ENCODE measurements around the gene UTS2B.

The UTS2B gene

DNA sequence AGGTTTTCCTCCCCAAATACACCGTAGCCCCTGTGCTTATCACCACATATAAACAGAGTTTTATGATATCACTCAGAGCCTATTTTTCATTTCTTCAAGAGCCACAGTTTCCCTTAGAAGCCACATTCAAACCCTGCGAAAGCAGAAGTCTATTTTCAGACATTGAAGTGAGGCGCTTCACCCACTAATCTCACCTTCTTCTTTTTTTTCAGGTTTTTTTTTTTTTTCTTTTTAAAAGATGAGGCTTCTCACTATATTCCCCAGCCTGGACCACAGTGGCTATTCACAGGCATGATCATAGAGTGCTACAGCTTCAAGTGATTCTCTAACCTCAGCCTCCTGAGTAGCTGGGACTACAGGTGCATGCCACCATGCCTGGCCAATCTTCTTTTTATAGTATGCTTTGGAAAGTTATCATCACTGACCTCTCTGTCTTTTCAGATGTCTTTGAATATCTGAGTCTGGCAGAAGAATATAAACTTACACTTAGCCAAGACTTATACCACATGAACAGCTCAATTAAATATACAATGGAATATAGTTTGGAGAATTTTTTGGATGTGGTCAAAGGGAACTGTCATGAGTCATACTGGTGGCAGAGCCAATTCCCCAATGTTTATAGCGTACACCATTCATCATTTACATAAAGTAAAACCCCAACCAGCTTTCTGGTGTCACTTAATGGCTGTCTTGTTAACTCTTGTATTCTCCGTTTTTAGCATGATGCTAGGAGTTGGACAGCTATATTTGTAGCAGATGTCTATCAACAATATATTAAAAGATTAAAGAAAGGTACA lies 60.8 kb downstream of the UTS2B start:
- no peak for DNase-seq

DNA sequence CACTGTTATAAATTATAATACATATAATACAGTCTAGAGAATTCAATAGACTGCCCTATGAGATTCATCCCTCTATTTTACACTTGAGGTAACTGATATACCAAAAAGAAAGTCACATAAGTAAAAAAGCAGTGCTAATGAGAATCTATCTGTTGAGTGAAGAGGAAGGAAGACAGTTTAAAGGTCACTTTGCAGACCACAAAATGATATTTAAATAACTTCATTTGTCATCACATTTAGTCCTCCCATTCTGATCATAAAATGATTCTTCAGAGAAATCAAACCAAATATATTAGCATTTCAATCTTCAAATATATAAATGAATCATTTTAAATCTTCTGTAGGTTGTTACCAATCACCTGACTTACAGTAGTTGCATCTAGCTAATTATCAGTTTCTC lies 61.6 kb downstream of the UTS2B start:
- DNase-seq = no peak

GRCh38 chr3:191263850-191264249 lies 66.5 kb downstream of the UTS2B start:
- DNase-seq = no peak

DNA sequence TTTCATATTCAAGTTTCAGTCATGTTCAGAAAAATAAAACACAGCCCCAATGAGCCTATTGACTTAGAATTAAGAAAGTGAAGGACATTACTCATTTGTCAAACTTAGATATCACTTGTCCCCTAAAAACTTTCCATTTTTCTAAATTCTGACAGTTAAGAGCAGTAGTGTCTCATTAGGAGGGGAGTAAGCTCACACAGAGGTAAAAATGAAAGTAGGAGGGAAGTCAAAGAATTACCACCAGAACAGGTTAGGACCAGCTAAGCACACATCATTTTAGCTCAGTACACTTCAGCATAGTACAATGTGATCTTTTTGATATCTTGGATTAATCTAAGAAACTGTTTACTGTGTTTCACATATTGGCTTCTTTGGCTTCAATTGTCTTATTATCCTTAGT lies 67.0 kb downstream of the UTS2B start:
- no peak for DNase-seq

GRCh38 chr3:191262650-191263049 lies 67.7 kb downstream of the UTS2B start:
- DNase-seq = no peak

DNA sequence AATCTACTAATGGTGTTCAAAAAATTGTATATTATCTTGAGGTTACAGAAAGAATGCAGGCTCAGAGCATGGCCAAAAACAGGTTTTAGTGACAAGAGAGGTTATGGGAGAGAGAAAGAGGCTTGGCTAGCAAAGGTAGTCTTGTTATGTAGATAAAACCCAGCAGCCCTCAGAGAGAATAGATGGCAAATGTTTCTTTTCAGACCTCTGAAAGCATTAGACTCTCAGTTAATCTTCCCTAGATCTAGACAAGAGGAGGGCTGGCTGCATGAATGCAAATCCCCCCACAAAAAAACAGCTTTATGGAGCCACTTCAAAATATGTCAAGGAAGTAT lies 69.1 kb downstream of the UTS2B start:
- DNase-seq = no peak

DNA sequence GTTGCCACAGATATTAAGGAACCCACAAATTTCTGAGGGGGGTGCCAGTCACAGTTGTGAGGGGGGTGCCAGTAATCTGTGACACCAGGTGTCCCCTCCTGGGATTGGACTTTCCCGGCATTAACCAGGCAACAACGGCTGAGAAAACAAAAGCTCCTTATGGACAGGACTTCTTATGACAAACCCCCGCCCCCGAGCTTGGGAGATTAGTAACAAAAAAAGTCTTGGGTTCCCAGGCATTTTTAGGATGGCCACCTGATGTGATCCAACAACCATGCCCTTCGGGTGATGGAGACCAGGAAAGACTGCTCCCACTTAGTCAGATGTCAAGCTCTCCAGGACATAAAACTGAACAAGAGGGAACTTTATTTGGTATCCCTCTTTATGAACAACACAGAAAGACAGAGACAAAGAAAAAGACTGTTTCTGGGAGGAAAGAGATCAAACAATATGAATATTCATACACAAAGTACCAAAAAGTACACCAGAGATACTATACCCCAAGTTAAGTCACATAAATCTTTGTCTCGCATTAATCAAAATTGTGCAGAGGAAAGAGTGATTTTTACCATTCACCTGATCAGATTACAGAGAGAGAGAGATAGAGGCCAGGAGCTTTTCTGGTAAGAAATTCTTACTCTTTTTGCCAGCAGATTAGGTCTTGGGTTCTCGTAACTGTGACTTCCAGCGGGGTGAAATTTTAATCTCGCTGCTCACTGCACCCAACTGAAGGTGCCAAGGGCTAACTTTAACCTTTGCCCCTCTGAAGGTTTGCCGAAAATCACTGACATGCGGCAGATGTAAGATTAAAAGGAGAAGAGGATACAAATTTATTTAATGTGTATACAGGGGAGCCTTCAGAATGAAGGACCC lies 69.7 kb downstream of the UTS2B start:
- DNase-seq = no peak

DNA sequence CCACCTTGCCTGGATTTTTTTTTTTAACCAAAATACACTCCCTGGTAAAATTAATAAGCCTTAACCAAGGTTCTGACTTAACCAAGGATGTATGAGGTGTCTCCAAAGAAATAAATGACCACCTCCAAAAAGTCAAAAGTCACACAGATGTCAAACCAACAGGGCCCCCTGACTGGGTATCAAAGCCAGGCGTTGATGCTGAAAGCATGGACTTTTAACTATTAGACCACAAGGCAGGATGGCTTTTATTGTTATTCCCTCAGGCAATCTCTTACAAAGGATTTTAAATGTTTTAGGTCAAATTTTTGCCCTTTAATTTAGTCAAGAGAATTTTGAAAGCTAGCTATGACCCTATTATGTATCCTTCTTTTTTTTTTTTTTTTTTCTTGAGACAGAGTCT lies 70.8 kb downstream of the UTS2B start:
- no peak for DNase-seq

DNA sequence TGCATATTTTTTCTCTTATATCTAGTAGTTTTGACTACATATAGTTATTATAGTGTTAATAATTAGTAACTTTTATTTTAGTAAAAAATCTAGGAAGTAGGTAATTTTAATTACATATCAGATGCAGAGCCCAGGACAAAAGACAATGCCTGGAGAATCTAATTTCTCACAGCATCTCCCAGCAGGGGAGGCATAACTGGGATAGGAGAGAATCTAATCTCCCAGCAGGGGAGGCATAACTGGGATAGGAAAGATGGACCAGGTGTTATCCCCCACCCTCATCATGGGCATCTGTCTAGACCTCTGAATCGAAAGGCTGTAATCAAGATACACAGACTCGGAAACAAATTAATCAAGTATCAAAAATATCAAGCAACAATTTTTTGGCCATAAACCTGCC lies 73.0 kb downstream of the UTS2B start:
- DNase-seq = no peak

DNA sequence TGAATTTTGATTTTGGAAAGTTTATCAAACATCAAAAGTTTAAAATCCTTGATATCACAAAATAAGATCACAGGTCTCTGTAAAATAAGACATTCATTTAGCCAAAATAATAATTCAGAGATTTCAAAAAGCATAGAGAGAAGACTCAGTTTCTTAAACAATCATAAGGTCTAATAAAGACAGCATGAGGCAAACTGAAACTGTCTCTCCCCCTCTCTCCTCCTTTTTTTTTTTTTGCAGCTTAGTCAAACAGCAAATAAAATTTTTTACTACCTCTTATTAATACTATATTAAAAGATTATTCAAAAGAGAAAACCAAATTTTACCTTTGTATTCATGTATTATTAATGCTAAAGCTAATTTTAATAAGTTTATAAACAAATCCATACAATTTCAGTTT lies 73.9 kb downstream of the UTS2B start:
- no peak for DNase-seq

DNA sequence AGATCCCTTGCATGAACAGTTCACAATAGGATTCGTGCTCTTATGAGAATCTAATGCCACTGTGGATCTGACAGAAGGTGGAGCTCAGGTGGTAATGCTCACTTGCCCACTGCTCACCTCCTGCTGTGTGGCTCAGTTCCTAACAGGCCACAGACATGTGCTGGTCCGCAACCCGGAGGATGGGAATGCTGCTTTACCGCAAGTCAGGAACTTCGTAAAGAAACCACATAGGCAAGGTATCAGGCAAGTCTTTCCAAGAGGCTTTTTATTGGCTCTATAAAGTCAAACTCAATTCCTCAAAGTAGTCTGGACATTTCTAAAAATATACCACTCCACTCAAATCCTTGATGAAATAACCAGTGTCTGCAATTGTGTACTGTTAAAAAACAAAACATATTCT lies 75.2 kb downstream of the UTS2B start:
- no peak for DNase-seq

GRCh38 chr3:191254098-191254873 lies 76.0 kb downstream of the UTS2B start:
- no peak for DNase-seq

- no peak for DNase-seq
Measured at GRCh38 chr3:191253089-191253799, 77.1 kb downstream of the UTS2B start.

DNA sequence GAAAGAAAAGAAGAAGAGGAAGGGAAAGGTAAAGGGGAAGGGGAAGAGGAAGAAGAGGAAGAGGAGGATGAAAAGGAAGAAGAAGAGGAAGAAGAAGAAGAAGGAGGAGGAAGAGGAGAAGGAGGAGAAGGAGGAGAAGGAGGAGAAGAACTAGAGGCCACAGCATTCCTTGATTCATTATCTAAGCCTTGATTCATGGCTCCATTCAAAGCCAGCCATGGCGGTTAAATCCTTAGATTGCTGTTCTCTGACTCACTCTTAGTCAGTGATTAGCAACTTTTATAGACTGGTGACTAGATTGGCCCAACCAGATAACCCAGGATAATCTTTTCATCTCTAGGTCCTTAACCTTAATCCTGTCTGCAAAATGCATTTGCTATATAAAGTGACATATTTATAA lies 83.7 kb downstream of the UTS2B start:
- no peak for DNase-seq

DNA sequence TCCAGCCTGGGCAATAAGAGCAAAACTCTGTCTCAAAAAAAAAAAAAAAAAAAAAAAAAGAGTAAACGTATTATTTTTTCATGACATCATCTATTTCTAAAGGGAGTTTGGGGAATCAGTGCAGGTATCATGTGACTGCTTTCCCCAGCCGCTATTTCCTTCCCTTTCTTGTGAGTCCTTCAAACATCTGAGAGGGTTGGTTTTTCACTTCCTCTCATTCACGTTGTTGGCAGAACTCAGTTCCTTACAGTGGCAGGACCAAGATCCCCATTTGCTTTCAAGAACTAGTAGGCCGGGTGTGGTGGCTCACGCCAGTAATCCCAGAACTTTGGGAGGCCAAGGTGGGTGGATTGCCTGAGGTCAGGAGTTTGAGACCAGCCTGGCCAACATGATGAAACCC lies 84.3 kb downstream of the UTS2B start:
- peak; percentile 37 for DNase-seq

- no peak for DNase-seq
Measured at GRCh38 chr3:191244242-191244867, 86.0 kb downstream of the UTS2B start.

- peak; percentile 52 for DNase-seq
Measured at GRCh38 chr3:191240486-191240885, 89.8 kb downstream of the UTS2B start.

DNA sequence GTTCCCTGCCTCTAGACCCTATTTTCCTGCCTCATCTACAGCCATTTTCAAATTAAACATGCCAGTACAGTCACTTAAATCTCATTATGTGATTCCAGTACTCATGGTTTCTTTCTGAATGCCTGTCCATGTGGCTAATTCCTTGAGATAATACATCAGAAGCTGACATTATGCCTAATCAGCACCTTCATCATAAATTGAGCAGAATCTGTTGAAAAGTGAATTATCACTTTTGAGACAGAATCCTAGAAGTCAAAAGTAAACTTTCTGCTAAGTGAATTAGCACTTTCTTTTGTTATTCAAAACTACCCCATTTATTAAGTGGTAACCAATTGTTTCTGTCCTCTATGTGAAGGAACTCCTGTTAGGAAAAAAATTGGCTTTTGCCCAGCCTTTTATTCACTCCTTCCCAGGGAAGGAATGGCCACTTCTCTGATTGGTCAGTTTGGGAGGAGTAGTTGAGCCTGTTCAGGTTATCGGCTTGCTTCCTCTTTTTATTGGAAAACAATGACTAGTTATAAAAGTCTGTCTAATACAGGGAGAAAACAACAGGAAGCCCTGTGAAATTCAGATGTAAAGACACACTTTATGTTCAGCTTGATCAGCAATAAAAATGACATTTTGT lies 90.8 kb downstream of the UTS2B start:
- no peak for DNase-seq

GRCh38 chr3:191238321-191238817 lies 92.0 kb downstream of the UTS2B start:
- DNase-seq = no peak

- DNase-seq = no peak
Measured at GRCh38 chr3:191237047-191237882, 93.1 kb downstream of the UTS2B start.

DNA sequence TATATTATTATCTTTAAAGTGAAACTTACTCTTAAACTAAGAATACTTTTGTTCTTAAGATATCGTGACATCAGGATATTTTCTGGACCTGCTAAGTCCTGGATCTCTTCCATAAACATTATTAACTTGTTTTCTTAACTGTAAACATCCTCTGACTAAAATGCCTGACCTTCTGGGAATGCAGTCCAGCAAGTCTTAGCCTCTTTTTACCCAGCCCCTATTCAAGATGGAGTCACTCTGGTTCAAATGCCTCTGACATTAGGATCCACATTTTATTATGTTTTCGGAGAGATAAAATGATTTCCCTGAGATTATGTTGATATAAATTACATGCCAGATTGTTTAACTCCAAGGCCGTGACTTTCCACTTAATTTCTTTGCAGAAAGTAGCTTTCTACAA lies 93.7 kb downstream of the UTS2B start:
- no peak for DNase-seq

Data from femur (tissue), 1 donor.